22Rv1 (cell line): ENCODE measurements around the gene CBLN3.

Source experiments
- ZFX ChIP-seq: fragments of 450-650 bp; IDR thresholded peaks from 2 replicates; pipeline ENCODE4 v1.6.1; 2017; ENCODE audit warnings: antibody characterized with exemption, borderline replicate concordance
- TF ChIP-seq, protein P1 (sequence below): fragments of 450-650 bp; IDR thresholded peaks from 2 replicates; pipeline ENCODE4 v1.5.1; 2017; ENCODE audit warnings: mild to moderate bottlenecking

DNA sequence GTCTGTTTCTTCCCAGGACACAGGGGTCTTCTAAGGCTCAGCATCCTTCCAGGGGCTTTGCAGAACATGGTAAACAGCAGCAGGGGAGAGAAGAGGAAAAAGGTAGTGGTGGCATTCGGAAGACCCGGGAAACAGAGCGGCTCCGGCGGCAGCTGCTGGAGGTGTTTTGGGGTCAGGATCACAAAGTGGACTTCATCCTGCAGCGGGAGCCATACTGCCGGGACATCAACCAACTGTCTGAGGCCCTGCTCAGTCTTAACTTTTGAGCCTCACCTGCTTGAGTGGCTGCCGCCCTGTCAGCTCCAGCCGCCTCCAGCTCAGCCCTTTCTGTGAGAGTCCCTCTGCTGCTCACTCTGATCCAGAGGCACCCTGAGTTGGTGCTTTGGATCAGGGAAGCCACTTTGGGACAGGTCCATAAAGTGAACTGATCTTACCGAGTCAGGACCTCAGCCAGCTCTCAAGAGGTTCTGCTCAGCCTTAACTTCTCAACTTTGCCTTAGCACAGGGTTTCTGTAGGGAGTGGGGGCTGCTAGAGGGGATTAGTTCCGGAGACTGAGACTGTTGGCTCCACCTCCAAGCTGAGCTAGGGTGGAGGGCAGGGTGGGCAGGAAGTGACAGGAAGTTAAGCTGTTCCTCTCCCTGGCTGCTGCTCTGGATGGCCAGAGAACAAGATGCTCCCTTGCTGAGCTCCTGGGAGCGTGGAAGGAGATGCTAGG lies 7.7 kb upstream of the CBLN3 start:
- TF ChIP-seq, protein P1, sequence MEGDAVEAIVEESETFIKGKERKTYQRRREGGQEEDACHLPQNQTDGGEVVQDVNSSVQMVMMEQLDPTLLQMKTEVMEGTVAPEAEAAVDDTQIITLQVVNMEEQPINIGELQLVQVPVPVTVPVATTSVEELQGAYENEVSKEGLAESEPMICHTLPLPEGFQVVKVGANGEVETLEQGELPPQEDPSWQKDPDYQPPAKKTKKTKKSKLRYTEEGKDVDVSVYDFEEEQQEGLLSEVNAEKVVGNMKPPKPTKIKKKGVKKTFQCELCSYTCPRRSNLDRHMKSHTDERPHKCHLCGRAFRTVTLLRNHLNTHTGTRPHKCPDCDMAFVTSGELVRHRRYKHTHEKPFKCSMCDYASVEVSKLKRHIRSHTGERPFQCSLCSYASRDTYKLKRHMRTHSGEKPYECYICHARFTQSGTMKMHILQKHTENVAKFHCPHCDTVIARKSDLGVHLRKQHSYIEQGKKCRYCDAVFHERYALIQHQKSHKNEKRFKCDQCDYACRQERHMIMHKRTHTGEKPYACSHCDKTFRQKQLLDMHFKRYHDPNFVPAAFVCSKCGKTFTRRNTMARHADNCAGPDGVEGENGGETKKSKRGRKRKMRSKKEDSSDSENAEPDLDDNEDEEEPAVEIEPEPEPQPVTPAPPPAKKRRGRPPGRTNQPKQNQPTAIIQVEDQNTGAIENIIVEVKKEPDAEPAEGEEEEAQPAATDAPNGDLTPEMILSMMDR = peak; percentile 50
- no peak for TF ChIP-seq ZFX
